ENCODE results near the gene OSBP2.
A peak's percentile ranks its signal among the peaks of the same experiment; 100 is the strongest.

Gene OSBP2

GRCh38 chr22:30868663-30869385 is 174.2 kb downstream of the OSBP2 start:
- DNase-seq (ENCODE audit: low read depth in 2 of 2), result no peak

DNA sequence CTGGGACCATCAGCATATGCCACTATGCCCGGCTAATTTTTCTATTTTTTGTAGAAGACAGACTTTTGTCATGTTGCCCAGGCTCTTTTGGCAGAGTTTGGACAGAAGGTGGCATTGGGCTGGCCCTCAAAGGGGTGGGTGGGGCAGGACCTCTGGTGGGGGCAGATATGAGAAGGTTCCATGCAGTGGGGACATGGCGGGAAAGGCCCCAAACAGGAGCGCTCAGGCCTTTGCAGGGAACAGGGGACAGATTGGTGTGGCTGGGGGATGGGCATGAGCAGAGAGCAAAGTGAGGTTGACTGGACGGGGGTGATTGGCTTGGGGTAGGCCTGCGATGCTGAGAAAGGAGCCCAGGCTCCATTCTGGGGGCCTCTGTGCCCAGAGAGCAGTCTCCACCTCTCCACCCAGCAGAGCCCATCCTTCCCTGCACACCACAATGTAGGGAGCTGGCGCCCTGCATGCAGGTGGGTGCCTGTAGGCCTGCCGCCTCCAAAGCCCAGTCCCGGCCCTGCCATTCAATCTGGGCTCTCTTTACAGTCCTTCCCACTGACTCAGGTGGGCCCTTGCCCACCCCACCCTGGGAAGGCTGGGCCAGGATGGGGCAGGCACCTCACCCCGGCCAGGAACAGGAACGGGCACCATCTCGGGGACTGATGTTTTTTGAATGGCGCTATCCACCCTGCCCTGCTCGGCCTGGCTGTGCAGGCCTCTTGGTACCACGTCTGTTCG is 175.2 kb downstream of the OSBP2 start:
- DNase-seq (ENCODE audit: low read depth in 2 of 2), result no peak

- DNase-seq (ENCODE audit: low read depth in 2 of 2), result no peak
These were observed 176.0 kb downstream of the OSBP2 start for GRCh38 chr22:30870451-30871345.

DNA sequence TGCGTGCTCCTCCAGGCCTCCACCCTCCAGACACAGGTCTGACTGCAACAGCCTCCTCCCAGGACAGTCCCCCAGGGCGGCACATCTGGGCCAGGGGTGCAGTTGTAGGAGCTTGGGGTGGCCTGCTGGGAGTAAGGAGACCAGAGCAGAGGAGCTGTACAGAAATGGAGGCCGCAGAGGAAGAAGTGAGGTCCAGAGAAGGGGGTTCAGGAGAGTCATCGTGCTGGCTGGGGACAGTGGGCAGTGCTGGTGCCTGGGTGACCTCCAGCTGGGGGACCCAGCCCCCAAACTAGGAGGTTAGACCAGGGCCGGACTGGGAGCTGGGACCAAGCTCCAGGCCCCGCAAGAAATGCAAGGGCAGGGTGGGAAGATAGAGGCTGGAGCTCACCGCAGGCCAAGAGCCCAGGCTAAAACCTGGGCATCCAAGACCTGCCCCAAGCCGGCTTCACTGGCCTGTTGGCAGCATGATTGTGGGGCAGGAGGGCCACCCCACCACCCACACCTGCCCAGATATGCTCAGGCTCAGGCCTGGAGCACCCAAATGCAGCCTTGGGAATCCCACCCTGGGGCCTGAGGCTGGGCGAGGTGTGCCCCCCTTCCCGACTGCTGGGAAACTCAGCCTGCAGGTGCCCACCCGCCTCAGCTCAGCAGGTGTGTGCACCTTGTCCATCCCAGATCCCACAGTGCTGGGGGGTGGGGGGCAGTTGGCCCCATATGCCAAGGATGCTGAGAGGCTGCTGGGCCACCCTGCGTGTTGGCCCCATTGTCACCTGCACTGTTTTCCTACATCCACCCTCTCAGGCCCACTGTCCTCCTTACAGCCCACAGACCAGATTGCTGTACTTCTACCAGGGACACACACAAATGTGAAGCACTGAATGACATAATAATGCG is 177.0 kb downstream of the OSBP2 start:
- no peak for DNase-seq (ENCODE audit: low read depth in 2 of 2)

DNA sequence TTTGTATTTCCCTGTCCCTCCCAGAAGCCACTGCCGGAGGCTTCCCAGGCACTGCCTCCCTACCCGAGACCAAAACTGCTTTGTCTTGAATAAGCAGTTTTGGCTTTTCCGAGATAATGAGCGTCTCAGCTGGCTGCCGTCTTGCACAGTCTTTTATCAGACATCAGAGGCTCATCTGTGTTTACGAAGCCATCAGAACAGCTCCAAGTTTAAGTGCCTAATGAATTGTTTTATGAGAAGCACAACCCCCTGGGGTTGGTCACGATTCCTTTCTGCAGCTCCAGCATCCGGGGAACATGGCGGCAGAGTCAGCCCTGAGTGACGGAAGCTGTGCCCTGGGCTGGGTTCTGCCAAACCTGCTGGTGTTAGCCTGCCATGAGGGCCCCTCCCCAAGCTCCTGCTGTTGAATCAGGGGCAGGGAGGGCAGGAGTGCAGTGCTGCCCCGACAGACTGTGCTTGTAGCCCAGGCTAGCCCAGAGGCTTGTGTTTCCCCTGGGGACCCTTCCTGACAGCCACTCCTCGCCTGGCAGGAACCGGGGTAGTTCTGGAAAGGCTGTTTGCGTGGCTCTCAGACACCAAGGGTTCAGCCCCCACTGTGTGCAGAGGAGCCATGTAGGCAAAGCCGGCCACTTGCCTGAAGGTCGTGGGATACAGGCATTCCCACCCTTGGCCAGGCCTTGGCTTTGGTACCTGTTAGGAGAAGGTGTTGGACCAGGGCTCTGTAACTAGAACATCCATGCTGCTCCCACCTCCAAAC is 177.8 kb downstream of the OSBP2 start:
- no peak for DNase-seq (ENCODE audit: low read depth in 2 of 2)

GRCh38 chr22:30873086-30873650 is 178.5 kb downstream of the OSBP2 start:
- DNase-seq (ENCODE audit: low read depth in 2 of 2), result no peak

DNA sequence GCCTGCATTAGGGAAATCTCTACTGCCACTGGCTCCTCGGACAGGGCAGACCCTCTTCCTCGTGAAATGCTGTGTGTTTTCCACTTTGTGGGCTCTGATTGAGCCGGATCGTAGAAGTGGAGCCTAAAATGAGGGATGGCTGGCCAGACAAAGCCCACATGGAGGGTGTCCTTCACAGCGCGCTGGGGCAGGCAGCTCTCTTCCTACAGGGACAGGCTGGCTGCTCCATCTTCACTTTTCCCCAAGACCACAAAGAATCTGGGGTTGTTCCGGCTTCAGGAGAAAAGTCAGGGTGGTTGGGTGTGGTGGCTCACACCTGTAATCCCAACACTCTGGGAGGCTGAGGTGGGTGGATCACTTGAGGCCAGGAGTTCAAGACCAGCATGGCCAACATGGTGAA is 179.0 kb downstream of the OSBP2 start:
- no peak for DNase-seq (ENCODE audit: low read depth in 2 of 2)

GRCh38 chr22:30874431-30875370 is 180.0 kb downstream of the OSBP2 start:
- DNase-seq (ENCODE audit: low read depth in 2 of 2), result no peak

DNA sequence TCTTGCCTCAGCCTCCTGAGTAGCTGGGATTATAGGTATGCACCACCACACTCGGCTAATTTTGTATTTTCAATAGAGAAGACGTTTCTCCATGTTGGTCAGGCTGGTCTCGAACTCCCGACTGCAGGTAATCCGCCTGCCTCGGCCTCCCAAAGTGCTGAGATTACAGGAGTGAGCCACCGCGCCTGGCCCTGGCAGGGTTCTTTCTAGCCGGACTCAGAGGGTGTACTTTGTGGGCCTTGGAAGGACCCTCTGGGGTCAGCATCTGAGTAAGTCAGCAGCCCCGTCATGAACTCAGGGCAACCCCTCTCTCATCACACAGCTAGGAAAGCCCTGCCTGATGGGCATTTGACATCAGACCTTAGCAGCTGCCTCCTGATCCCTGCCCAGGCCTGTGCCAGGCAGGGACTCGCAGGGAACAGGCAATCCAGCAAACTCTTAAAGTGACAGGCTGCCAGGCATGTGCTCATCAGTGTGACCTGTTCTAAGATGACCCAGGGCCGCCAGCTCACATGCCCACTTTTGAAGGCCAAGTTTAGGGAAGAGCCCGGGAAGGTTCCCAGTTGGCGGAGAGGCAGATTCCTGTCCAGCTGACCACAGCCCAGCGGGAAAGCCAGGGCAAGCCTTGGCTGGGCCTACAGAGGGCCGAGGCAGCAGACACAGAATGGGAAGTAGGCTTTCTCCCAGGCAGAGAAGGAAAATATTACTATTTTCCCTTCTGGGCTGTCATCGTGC is 181.0 kb downstream of the OSBP2 start:
- no peak for DNase-seq (ENCODE audit: low read depth in 2 of 2)

GRCh38 chr22:30876221-30876751 is 181.6 kb downstream of the OSBP2 start:
- DNase-seq (ENCODE audit: low read depth in 2 of 2), result no peak

- DNase-seq (ENCODE audit: low read depth in 2 of 2), result peak; percentile 9 to 11
These were observed 182.4 kb downstream of the OSBP2 start for GRCh38 chr22:30876915-30877553.

GRCh38 chr22:30877662-30878515 is 183.2 kb downstream of the OSBP2 start:
- no peak for DNase-seq (ENCODE audit: low read depth in 2 of 2)

- DNase-seq (ENCODE audit: low read depth in 2 of 2), result no peak
These were observed 184.1 kb downstream of the OSBP2 start for GRCh38 chr22:30878516-30879414.

DNA sequence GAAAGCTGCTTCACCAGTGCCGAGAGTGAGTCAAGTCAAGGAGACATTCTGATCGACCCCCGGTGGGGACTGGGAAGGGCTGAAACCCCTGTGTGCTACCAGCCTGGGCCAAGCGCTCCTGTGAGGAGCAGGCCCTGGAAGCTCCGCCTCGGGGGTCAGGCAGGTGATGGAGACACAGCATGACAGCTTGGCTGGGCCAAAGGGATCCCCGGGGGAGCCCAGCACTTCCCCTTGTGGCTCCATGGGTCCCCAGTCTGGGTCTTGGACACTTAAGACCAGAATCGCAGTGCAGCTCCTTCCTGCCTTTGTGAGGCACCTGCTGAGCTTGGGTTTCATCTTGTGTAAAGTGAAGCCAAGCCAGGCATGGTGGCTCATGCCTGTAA is 184.7 kb downstream of the OSBP2 start:
- no peak for DNase-seq (ENCODE audit: low read depth in 2 of 2)

- no peak for DNase-seq (ENCODE audit: low read depth in 2 of 2)
These were observed 185.5 kb downstream of the OSBP2 start for GRCh38 chr22:30880181-30880601.

- no peak for DNase-seq (ENCODE audit: low read depth in 2 of 2)
These were observed 186.2 kb downstream of the OSBP2 start for GRCh38 chr22:30880847-30881246.

All from fibroblast of skin of left quadriceps (primary cell).